Liver (tissue), 3 donors: ENCODE data around the gene MGP.

Experiments
- HNF4A ChIP-seq, 2 donors: conservative IDR thresholded peaks; 2 replicates each; pipeline ENCODE4 v1.6.1; 2016; ENCODE audit warnings: antibody characterized with exemption in 2 of 2, mild to moderate bottlenecking in 2 of 2
- JUND ChIP-seq, 2 donors: IDR thresholded peaks; 2 replicates each; pipeline ENCODE4 v1.6.1; 2016; ENCODE audit warnings: antibody characterized with exemption in 2 of 2
- TAF1 ChIP-seq: conservative IDR thresholded peaks from 2 replicates; pipeline ENCODE4 v1.6.1; 2016; ENCODE audit warnings: antibody characterized with exemption, mild to moderate bottlenecking
- TF ChIP-seq, protein P1 (sequence below): IDR thresholded peaks from 2 replicates; pipeline ENCODE4 v1.6.1; 2016; ENCODE audit warnings: antibody characterized with exemption
- TF ChIP-seq, protein P2 (sequence below): fragments of 150-350 bp; IDR thresholded peaks from 2 replicates; pipeline ENCODE4 v1.5.1; 2017; ENCODE audit warnings: improper control_type of control experiment, low read depth, low read length; ENCODE audit not compliant: missing input control
- donor health status: healthy.
- donor health status: healthy.

- TF ChIP-seq JUND (IDR thresholded peaks at IDR 0.05) (no peak), HNF4A (conservative IDR thresholded peaks at IDR 0.05) (no peak), TAF1 (no peak)
- TF ChIP-seq, protein P1, sequence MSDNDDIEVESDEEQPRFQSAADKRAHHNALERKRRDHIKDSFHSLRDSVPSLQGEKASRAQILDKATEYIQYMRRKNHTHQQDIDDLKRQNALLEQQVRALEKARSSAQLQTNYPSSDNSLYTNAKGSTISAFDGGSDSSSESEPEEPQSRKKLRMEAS, result no peak
- TF ChIP-seq, protein P2, sequence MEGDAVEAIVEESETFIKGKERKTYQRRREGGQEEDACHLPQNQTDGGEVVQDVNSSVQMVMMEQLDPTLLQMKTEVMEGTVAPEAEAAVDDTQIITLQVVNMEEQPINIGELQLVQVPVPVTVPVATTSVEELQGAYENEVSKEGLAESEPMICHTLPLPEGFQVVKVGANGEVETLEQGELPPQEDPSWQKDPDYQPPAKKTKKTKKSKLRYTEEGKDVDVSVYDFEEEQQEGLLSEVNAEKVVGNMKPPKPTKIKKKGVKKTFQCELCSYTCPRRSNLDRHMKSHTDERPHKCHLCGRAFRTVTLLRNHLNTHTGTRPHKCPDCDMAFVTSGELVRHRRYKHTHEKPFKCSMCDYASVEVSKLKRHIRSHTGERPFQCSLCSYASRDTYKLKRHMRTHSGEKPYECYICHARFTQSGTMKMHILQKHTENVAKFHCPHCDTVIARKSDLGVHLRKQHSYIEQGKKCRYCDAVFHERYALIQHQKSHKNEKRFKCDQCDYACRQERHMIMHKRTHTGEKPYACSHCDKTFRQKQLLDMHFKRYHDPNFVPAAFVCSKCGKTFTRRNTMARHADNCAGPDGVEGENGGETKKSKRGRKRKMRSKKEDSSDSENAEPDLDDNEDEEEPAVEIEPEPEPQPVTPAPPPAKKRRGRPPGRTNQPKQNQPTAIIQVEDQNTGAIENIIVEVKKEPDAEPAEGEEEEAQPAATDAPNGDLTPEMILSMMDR, result no peak
Observed at GRCh38 chr12:14915736-14916135, 30.1 kb upstream of the MGP start.
